Measurements from ENCODE around the gene RALGDS. TPM values are rescaled to one million over a fixed set of nuclear protein-coding genes. Genes with fewer than 3 reads are reported as not detected.

Gene RALGDS
- total RNA-seq, 1 experiment from 2014 or later, result 25.8 TPM

GRCh38 chr9:133098871-133099270 lies 22.2 kb downstream of the RALGDS start:
- TF ChIP-seq REST (IDR thresholded peaks at IDR 0.05; ENCODE audit: insufficient read depth in 1 of 2, low read depth in 2 of 2, low read length in 1 of 2) (no peak), SIN3A (IDR thresholded peaks at IDR 0.05; ENCODE audit: borderline replicate concordance, insufficient read depth, low read depth, low read length) (no peak), POLR2AphosphoS5 (IDR thresholded peaks at IDR 0.05; ENCODE audit: low read depth, low read length) (no peak), CTCF (IDR thresholded peaks at IDR 0.05) (no peak), TCF7L2 (IDR thresholded peaks at IDR 0.05; ENCODE audit: low read depth, low read length) (no peak)
- ATAC-seq (no peak), DNase-seq (ENCODE audit: low read depth, low spot score) (no peak)
- Histone ChIP-seq H3K9me3 (ENCODE audit: control insufficient read depth, insufficient read depth, low read depth, low read length) (no peaks in the 10 kb centered on the region; the same call in 1 of the 2 replicates), H3K36me3 (ENCODE audit: control insufficient read depth, insufficient read depth, low read length) (no peaks in the 10 kb centered on the region), H3K4me1 (ENCODE audit: control insufficient read depth, insufficient read depth, low read length) (no peaks in the 10 kb centered on the region), H3K4me3 (ENCODE audit: low read depth in 2 of 2, low read length in 2 of 2) (no peak overlapping the region), H3K27me3 (ENCODE audit: control insufficient read depth, insufficient read depth, low read length) (no peaks in the 10 kb centered on the region), H3K27ac (ENCODE audit: low read length) (no peak overlapping the region)
- intact Hi-C loops (cut with micrococcal nuclease; ENCODE audit: unreplicated experiment) (no loop called here), in situ Hi-C loops (cut with HindIII; ENCODE audit: low pct_unique_long_range_greater_than_20kb, low sequenced_read_pairs) (no loop called here)
- ChIA-PET POLR2A (no interaction called here), CTCF (interaction anchor here (0.7 kb wide), 1 partner anchor 69 kb away, joined by 4 read pairs; no protein-coding TSS in a partner anchor)
- BruUV-seq (replicated peaks), result no TSS peak

- Histone ChIP-seq H3K27me3 (ENCODE audit: control insufficient read depth, insufficient read depth, low read length) (no peaks in the 10 kb centered on the region), H3K4me1 (ENCODE audit: control insufficient read depth, insufficient read depth, low read length) (no peaks in the 10 kb centered on the region), H3K27ac (ENCODE audit: low read length) (no peak overlapping the region), H3K4me3 (ENCODE audit: low read depth in 2 of 2, low read length in 2 of 2) (no peak overlapping the region), H3K36me3 (ENCODE audit: control insufficient read depth, insufficient read depth, low read length) (no peaks in the 10 kb centered on the region), H3K9me3 (ENCODE audit: control insufficient read depth, insufficient read depth, low read depth, low read length) (no peaks in the 10 kb centered on the region; the same call in 1 of the 2 replicates)
- ChIA-PET POLR2A (no interaction called here), CTCF (interaction anchor here (0.7 kb wide), 1 partner anchor 68 kb away, joined by 4 read pairs; no protein-coding TSS in a partner anchor)
- DNase-seq (ENCODE audit: low read depth, low spot score) (no peak), ATAC-seq (no peak)
- no TSS peak for BruUV-seq (replicated peaks)
- no peak for TF ChIP-seq TCF7L2 (IDR thresholded peaks at IDR 0.05; ENCODE audit: low read depth, low read length)
- TF ChIP-seq SIN3A (IDR thresholded peaks at IDR 0.05; ENCODE audit: borderline replicate concordance, insufficient read depth, low read depth, low read length), result no peak
- no peak for TF ChIP-seq REST (IDR thresholded peaks at IDR 0.05; ENCODE audit: insufficient read depth in 1 of 2, low read depth in 2 of 2, low read length in 1 of 2)
- TF ChIP-seq POLR2AphosphoS5 (IDR thresholded peaks at IDR 0.05; ENCODE audit: low read depth, low read length), result no peak
- no peak for TF ChIP-seq CTCF (IDR thresholded peaks at IDR 0.05)
- in situ Hi-C loops (cut with HindIII; ENCODE audit: low pct_unique_long_range_greater_than_20kb, low sequenced_read_pairs) (no loop called here), intact Hi-C loops (cut with micrococcal nuclease; ENCODE audit: unreplicated experiment) (no loop called here)
Observed at GRCh38 chr9:133098104-133098754, 22.8 kb downstream of the RALGDS start.
